ENCODE results near the gene KLRC2. TPM values are rescaled to one million over a fixed set of nuclear protein-coding genes. Genes with fewer than 3 reads are reported as not detected.

Gene KLRC2
- total and polyA plus RNA-seq, 2 experiments from 2014 or later, result not detected

GRCh38 chr12:10385166-10385613 lies 50.6 kb downstream of the KLRC2 start (continued):
- TF ChIP-seq ZNF462 (CRISPR knock-in tag; IDR thresholded peaks at IDR 0.05) (no peak), ZNF114 (CRISPR knock-in tag; IDR thresholded peaks at IDR 0.05) (no peak), CREB1 (CRISPR knock-in tag; IDR thresholded peaks at IDR 0.05; ENCODE audit: low read depth) (no peak), EZH2 (IDR thresholded peaks at IDR 0.05; ENCODE audit: low read depth, unreplicated experiment) (no peak)

GRCh38 chr12:10384191-10384590 lies 51.6 kb downstream of the KLRC2 start:
- H3K9me3 Mint-ChIP-seq, result peaks cover 9% of the 10 kb centered on the region; the same call in 2 of the 3 replicates
- Histone ChIP-seq H3K9me2 (ENCODE audit: insufficient read depth) (peaks cover 3% of the 10 kb centered on the region), H4K20me1 (replicated peaks; ENCODE audit: insufficient read depth) (no peaks in the 10 kb centered on the region), H3K36me3 (ENCODE audit: insufficient read depth) (no peaks in the 10 kb centered on the region), H3K4me2 (no peak overlapping the region), H2AFZ (no peak overlapping the region), H3K27ac (ENCODE audit: low read depth) (no peak overlapping the region), H3K4me3 (no peak overlapping the region), H3F3A (replicated peaks; ENCODE audit: low read depth) (no peaks in the 10 kb centered on the region), H3K27me3 (ENCODE audit: insufficient read depth) (no peaks in the 10 kb centered on the region), H3K79me2 (replicated peaks; ENCODE audit: insufficient read depth) (no peaks in the 10 kb centered on the region), H3K4me1 (ENCODE audit: insufficient read depth) (no peaks in the 10 kb centered on the region)
- H3K36me3 Mint-ChIP-seq (ENCODE audit: low read depth), result peaks cover 3% of the 10 kb centered on the region; the same call in 1 of the 3 replicates
- DNase-seq (ENCODE audit: low spot score) (no peak), ATAC-seq (no peak)
- no peaks in the 10 kb centered on the region for H3K27me3 Mint-ChIP-seq (ENCODE audit: insufficient read depth, low read depth, poor library complexity)
- no peak overlapping the region for H3K27ac Mint-ChIP-seq
- no peak overlapping the region for H3K4me3 Mint-ChIP-seq
- H3K4me1 Mint-ChIP-seq, result no peaks in the 10 kb centered on the region
- TF ChIP-seq CTCF (conservative IDR thresholded peaks at IDR 0.05; ENCODE audit: low read depth in 2 of 2), result no peak
- TF ChIP-seq EZH2 (IDR thresholded peaks at IDR 0.05; ENCODE audit: low read depth, unreplicated experiment), result no peak
- TF ChIP-seq NANOG (IDR thresholded peaks at IDR 0.05; ENCODE audit: borderline replicate concordance), result no peak
- TF ChIP-seq JUNB (IDR thresholded peaks at IDR 0.05; ENCODE audit: unreplicated experiment), result no peak
- TF ChIP-seq ETS1 (IDR thresholded peaks at IDR 0.05), result no peak
- TF ChIP-seq REST (IDR thresholded peaks at IDR 0.05; ENCODE audit: unreplicated experiment), result no peak
- TF ChIP-seq ZNF114 (CRISPR knock-in tag; IDR thresholded peaks at IDR 0.05), result no peak
- no peak for TF ChIP-seq STAT1 (IDR thresholded peaks at IDR 0.05; ENCODE audit: unreplicated experiment)
- TF ChIP-seq EZH2phosphoT487 (IDR thresholded peaks at IDR 0.05; ENCODE audit: unreplicated experiment), result no peak
- TF ChIP-seq POLR2AphosphoS5 (IDR thresholded peaks at IDR 0.05; ENCODE audit: low read depth), result no peak
- TF ChIP-seq CREB1 (CRISPR knock-in tag; IDR thresholded peaks at IDR 0.05; ENCODE audit: low read depth), result no peak
